ENCODE results near the gene SOX6.
"Not testable (repeated sequence)": the region's sequence is repeated elsewhere in the genome, so short reads cannot be mapped to it uniquely, and the experiment has no call there.

SOX6 gene

GRCh38 chr11:16182553-16182952 lies 173.8 kb downstream of the SOX6 start:
- no peak for DNase-seq

- DNase-seq, result no peak
Observed at GRCh38 chr11:16180868-16181267, 175.5 kb downstream of the SOX6 start.

GRCh38 chr11:16179676-16180075 lies 176.7 kb downstream of the SOX6 start:
- DNase-seq, result no peak

- peak; percentile 65 for DNase-seq
Observed at GRCh38 chr11:16178273-16178672, 178.1 kb downstream of the SOX6 start.

- DNase-seq, result no peak
Observed at GRCh38 chr11:16177688-16178087, 178.7 kb downstream of the SOX6 start.

- DNase-seq, result no peak
Observed at GRCh38 chr11:16173798-16174197, 182.5 kb downstream of the SOX6 start.

- no peak for DNase-seq
Observed at GRCh38 chr11:16171882-16172281, 184.5 kb downstream of the SOX6 start.

GRCh38 chr11:16169956-16170847 lies 186.1 kb downstream of the SOX6 start:
- no peak for DNase-seq

GRCh38 chr11:16169541-16169940 lies 186.8 kb downstream of the SOX6 start:
- no peak for DNase-seq

GRCh38 chr11:16167706-16168487 lies 188.4 kb downstream of the SOX6 start:
- DNase-seq, result no peak

- no peak for DNase-seq
Observed at GRCh38 chr11:16166571-16166970, 189.8 kb downstream of the SOX6 start.

GRCh38 chr11:16160146-16160545 lies 196.2 kb downstream of the SOX6 start:
- DNase-seq, result no peak

- no peak for DNase-seq
Observed at GRCh38 chr11:16158426-16158994, 197.8 kb downstream of the SOX6 start.

- no peak for DNase-seq
Observed at GRCh38 chr11:16157327-16157726, 199.0 kb downstream of the SOX6 start.

GRCh38 chr11:16155448-16155847 lies 200.9 kb downstream of the SOX6 start:
- DNase-seq, result no peak

GRCh38 chr11:16154715-16155396 lies 201.5 kb downstream of the SOX6 start:
- no peak for DNase-seq

- DNase-seq, result no peak
Observed at GRCh38 chr11:16153951-16154350, 202.4 kb downstream of the SOX6 start.

- DNase-seq, result no peak
Observed at GRCh38 chr11:16151138-16151537, 205.2 kb downstream of the SOX6 start.

GRCh38 chr11:16149476-16149875 lies 206.9 kb downstream of the SOX6 start:
- DNase-seq, result no peak

- DNase-seq, result no peak
Observed at GRCh38 chr11:16148301-16148931, 207.9 kb downstream of the SOX6 start.

GRCh38 chr11:16146980-16147379 lies 209.4 kb downstream of the SOX6 start:
- not testable (repeated sequence) for DNase-seq

GRCh38 chr11:16141614-16142013 lies 214.7 kb downstream of the SOX6 start:
- DNase-seq, result not testable (repeated sequence)

- not testable (repeated sequence) for DNase-seq
Observed at GRCh38 chr11:16141162-16141561, 215.2 kb downstream of the SOX6 start.

Data from NCI-H1105 treated with DMSO at 0.1 percent for 48 hours (cell line).